Hepatic stellate cell (primary cell): ENCODE measurements around the gene FAM186B.
"Not testable (repeated sequence)": the region's sequence is repeated elsewhere in the genome, so short reads cannot be mapped to it uniquely, and the experiment has no call there.

Experiments
- DNase-seq: peaks from one replicate; pipeline ENCODE4 v3.0.0; 2011; ENCODE audit warnings: low spot score

FAM186B gene

GRCh38 chr12:49605539-49605938 lies at the start of gene FAM186B:
FAM186B (minus strand) TSS chr12:49605639; CDS start chr12:49605477, 162 bp downstream.
- not testable (repeated sequence) for DNase-seq

GRCh38 chr12:49654715-49655114 lies 49.3 kb upstream of the FAM186B start:
- no peak for DNase-seq

GRCh38 chr12:49652921-49653520 lies 47.6 kb upstream of the FAM186B start:
- no peak for DNase-seq

GRCh38 chr12:49651855-49652254 lies 46.4 kb upstream of the FAM186B start:
- DNase-seq = no peak

GRCh38 chr12:49649892-49650291 lies 44.5 kb upstream of the FAM186B start:
- no peak for DNase-seq

- DNase-seq = no peak
These were observed 44.0 kb upstream of the FAM186B start for GRCh38 chr12:49649445-49649844.

- DNase-seq = no peak
These were observed 43.2 kb upstream of the FAM186B start for GRCh38 chr12:49648712-49649003.

- no peak for DNase-seq
These were observed 42.6 kb upstream of the FAM186B start for GRCh38 chr12:49647827-49648711.

GRCh38 chr12:49646871-49647654 lies 41.6 kb upstream of the FAM186B start:
- DNase-seq = no peak

- no peak for DNase-seq
These were observed 40.9 kb upstream of the FAM186B start for GRCh38 chr12:49646331-49646830.

- no peak for DNase-seq
These were observed 40.0 kb upstream of the FAM186B start for GRCh38 chr12:49645146-49646039.

- peak; percentile 94 for DNase-seq
These were observed 39.2 kb upstream of the FAM186B start for GRCh38 chr12:49644620-49644994.

- no peak for DNase-seq
These were observed 38.7 kb upstream of the FAM186B start for GRCh38 chr12:49643961-49644619.

GRCh38 chr12:49643135-49643534 lies 37.7 kb upstream of the FAM186B start:
- no peak for DNase-seq

- DNase-seq = no peak
These were observed 36.9 kb upstream of the FAM186B start for GRCh38 chr12:49642370-49642802.

- DNase-seq = no peak
These were observed 36.4 kb upstream of the FAM186B start for GRCh38 chr12:49641748-49642369.

GRCh38 chr12:49636979-49637755 lies 31.7 kb upstream of the FAM186B start:
- DNase-seq = peak; percentile 90

GRCh38 chr12:49636574-49636973 lies 31.1 kb upstream of the FAM186B start:
- no peak for DNase-seq

GRCh38 chr12:49635656-49636055 lies 30.2 kb upstream of the FAM186B start:
- DNase-seq = no peak

GRCh38 chr12:49635036-49635435 lies 29.6 kb upstream of the FAM186B start:
- DNase-seq = no peak
